Peyer's patch (tissue), 4 donors: Measurements from ENCODE around the gene ADD2.

Experiments
- POLR2A ChIP-seq, 2 donors: fragments of 450-650 bp; IDR thresholded peaks; one replicate each; pipeline ENCODE4 v1.5.1; 2017; ENCODE audit warnings: antibody characterized with exemption in 2 of 2, mild to moderate bottlenecking in 2 of 2, moderate library complexity in 2 of 2
- TF ChIP-seq, protein P1 (sequence below), 6 experiments: fragments of 450-650 bp in 4 of 6; fragments of 200-600 bp in 2 of 6; sonication (generic) in 1 of 6; IDR thresholded peaks; one replicate each; pipeline ENCODE4 v1.5.1; 2017 to 2019; ENCODE audit warnings: antibody characterized with exemption in 6 of 6, mild to moderate bottlenecking in 3 of 6, moderate library complexity in 1 of 6

DNA sequence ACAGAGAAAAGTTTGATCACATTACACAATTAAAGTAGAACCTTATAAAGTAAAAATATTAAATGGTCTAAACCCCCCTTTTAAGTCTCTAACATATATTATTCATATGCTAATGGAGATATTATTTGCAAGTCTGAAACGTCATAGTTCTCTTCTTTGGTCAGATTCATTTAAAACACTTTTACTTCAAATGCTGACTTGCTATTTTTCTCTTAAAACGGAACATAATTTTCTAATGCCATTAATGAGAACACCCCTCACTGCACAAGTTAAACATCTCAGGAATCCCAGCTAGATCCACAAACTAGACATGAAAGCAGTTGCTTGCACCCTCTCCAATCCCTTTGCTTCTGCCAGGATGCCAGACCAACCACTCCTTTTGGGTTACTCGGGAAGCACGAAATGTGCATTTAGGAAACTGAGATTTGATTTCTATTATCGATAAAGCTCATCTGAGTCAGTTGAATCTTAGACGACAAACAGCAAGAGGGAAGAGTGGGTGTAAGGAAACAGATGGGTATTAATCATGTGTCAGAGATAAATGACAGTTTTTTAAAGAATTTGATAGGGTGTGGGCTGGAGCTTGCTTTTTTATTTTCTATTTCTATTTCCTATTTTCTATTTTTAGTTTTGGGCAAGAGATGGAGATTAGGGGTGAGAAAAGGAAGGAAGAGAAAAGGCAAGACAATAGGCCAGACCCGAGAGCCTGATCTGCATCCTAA lies 1.5 kb downstream of the ADD2 start:
- TF ChIP-seq, protein P1, sequence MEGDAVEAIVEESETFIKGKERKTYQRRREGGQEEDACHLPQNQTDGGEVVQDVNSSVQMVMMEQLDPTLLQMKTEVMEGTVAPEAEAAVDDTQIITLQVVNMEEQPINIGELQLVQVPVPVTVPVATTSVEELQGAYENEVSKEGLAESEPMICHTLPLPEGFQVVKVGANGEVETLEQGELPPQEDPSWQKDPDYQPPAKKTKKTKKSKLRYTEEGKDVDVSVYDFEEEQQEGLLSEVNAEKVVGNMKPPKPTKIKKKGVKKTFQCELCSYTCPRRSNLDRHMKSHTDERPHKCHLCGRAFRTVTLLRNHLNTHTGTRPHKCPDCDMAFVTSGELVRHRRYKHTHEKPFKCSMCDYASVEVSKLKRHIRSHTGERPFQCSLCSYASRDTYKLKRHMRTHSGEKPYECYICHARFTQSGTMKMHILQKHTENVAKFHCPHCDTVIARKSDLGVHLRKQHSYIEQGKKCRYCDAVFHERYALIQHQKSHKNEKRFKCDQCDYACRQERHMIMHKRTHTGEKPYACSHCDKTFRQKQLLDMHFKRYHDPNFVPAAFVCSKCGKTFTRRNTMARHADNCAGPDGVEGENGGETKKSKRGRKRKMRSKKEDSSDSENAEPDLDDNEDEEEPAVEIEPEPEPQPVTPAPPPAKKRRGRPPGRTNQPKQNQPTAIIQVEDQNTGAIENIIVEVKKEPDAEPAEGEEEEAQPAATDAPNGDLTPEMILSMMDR (IDR thresholded peaks at IDR 0.05), result no peak
- TF ChIP-seq POLR2A (IDR thresholded peaks at IDR 0.05), result no peak
